Activated CD8-positive, alpha-beta T cell treated with anti-CD3 and anti-CD28 coated beads for 36 hours (primary cell): ENCODE data around the gene CEP164. TPM values are rescaled to one million over a fixed set of nuclear protein-coding genes. Genes with fewer than 3 reads are reported as not detected.
"Not testable (repeated sequence)": the region's sequence is repeated elsewhere in the genome, so short reads cannot be mapped to it uniquely, and the experiment has no call there.

Source experiments
- ATAC-seq: fragments of 200-7000 bp; cut with Tn5 transposase; one replicate; pipeline ENCODE4 v1.10.0; 2021; ENCODE audit warnings: mild to moderate bottlenecking, moderate library complexity
- CTCF ChIA-PET: fragments of 350-600 bp; sonication (Branson Sonifier 250); formaldehyde crosslinking; loops from one replicate; lab custom pipeline; 2021; ENCODE audit warnings: antibody characterized with exemption; lab: Charles Lee
- POLR2A ChIA-PET: fragments of 350-600 bp; sonication (Branson Sonifier 250); formaldehyde crosslinking; loops from one replicate; lab custom pipeline; 2021; ENCODE audit warnings: antibody characterized with exemption; lab: Charles Lee
- DNase-seq: peaks from one replicate; pipeline ENCODE4 v3.0.0-alpha.2; 2020
- H3K27ac Mint-ChIP-seq: one replicate; pipeline ENCODE4 v1.8.0; 2021; ENCODE audit warnings: mild to moderate bottlenecking, mixed read lengths
- H3K27me3 Mint-ChIP-seq: one replicate; pipeline ENCODE4 v1.8.0; 2021; ENCODE audit warnings: mixed read lengths
- H3K36me3 Mint-ChIP-seq: one replicate; pipeline ENCODE4 v1.8.0; 2021; ENCODE audit warnings: low read depth, mixed read lengths
- H3K4me1 Mint-ChIP-seq: one replicate; pipeline ENCODE4 v1.8.0; 2021; ENCODE audit warnings: low read depth, mixed read lengths
- H3K4me3 Mint-ChIP-seq: one replicate; pipeline ENCODE4 v1.8.0; 2021; ENCODE audit warnings: mild to moderate bottlenecking, moderate library complexity, mixed read lengths
- H3K9me3 Mint-ChIP-seq: one replicate; pipeline ENCODE4 v1.8.0; 2021; ENCODE audit warnings: mixed read lengths
- intact Hi-C: fragments of 100-400 bp; cut with micrococcal nuclease; formaldehyde crosslinking; loops from one replicate; pipeline ENCODE4 v1.10.0; 2022
- total RNA-seq, 2 experiments: library from RNA; stranded (reverse); gene quantifications; one replicate each; pipeline ENCODE4 v1.2.3, GENCODE V29; 2021
- TF ChIP-seq, protein P1 (sequence below): fragments of 200-600 bp; IDR thresholded peaks from one replicate; pipeline ENCODE4 v1.8.0; 2022; ENCODE audit warnings: antibody characterized with exemption, mild to moderate bottlenecking

Gene CEP164
- total RNA-seq, 2 experiments from 2014 or later = 24.0 to 25.5 TPM

DNA sequence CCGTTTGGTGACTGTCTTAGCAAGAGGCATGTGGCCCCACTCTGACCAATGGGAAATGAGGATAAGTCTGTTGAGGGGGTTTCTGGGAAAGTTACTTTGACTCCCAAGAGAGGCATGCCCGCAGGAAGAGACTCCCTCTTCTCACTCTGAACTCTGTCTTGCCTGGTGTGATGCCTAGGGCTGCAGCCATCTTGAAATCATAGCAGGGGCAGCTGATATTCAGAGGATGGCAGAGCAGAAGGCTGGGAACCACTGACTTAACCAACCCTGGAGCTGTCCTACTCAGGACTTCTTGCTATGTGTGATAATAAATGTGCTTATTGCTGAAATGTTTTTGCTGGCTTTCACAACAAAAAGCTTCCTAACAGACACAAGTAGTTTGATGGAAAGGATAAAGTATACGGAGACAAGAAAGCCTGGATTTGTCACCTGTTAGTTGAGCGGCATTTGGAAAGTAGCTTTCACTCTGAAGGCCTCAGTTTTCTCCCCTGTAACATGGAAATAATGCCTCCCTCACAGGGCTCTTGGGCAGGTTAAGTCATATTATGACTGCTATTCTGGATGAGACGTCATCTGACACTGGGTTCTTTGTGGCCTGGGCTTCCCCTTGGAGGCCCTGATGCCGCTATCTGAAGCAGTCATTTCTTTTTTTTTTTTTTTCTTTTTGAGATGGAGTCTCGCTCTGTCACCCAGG lies 128.5 kb downstream of the CEP164 start:
- ChIA-PET POLR2A (no interaction called here), CTCF (interaction anchor here (2.5 kb wide), 1 partner anchor 30 kb away, joined by 15 read pairs; no protein-coding TSS in a partner anchor)
- H3K27ac Mint-ChIP-seq = peak overlapping the region; percentile 26
- DNase-seq (peak; percentile 64), ATAC-seq (peak; percentile 88)
- no peak overlapping the region for H3K4me3 Mint-ChIP-seq
- intact Hi-C loops = no loop called here
- peaks cover 11% of the 10 kb centered on the region for H3K9me3 Mint-ChIP-seq
- TF ChIP-seq, protein P1, sequence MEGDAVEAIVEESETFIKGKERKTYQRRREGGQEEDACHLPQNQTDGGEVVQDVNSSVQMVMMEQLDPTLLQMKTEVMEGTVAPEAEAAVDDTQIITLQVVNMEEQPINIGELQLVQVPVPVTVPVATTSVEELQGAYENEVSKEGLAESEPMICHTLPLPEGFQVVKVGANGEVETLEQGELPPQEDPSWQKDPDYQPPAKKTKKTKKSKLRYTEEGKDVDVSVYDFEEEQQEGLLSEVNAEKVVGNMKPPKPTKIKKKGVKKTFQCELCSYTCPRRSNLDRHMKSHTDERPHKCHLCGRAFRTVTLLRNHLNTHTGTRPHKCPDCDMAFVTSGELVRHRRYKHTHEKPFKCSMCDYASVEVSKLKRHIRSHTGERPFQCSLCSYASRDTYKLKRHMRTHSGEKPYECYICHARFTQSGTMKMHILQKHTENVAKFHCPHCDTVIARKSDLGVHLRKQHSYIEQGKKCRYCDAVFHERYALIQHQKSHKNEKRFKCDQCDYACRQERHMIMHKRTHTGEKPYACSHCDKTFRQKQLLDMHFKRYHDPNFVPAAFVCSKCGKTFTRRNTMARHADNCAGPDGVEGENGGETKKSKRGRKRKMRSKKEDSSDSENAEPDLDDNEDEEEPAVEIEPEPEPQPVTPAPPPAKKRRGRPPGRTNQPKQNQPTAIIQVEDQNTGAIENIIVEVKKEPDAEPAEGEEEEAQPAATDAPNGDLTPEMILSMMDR = no peak
- peaks cover 10% of the 10 kb centered on the region for H3K4me1 Mint-ChIP-seq
- no peaks in the 10 kb centered on the region for H3K36me3 Mint-ChIP-seq
- H3K27me3 Mint-ChIP-seq = peaks cover 2% of the 10 kb centered on the region

DNA sequence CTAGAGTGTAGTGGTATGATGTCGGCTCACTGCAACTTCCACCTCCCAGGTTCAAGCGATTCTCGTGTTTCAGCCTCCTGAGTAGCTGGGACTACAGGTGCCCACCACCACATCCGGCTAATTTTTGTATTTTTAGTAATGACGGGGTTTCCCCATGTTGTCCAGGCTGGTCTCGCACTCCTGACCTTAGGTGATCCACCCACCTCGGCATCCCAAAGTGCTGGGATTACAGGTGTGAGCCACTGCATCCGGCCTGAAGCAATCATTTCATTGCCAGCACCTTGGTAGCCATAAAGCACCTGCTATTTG lies 129.0 kb downstream of the CEP164 start:
- H3K27me3 Mint-ChIP-seq, ATAC-seq, intact Hi-C loops, POLR2A ChIA-PET, H3K27ac Mint-ChIP-seq, H3K4me3 Mint-ChIP-seq, H3K36me3 Mint-ChIP-seq, DNase-seq: not testable (repeated sequence)
- Mint-ChIP-seq H3K4me1 (peaks cover 10% of the 10 kb centered on the region), H3K9me3 (peaks cover 11% of the 10 kb centered on the region)
- CTCF ChIA-PET = interaction anchor here (2.5 kb wide), 1 partner anchor 31 kb away, joined by 15 read pairs; no protein-coding TSS in a partner anchor

DNA sequence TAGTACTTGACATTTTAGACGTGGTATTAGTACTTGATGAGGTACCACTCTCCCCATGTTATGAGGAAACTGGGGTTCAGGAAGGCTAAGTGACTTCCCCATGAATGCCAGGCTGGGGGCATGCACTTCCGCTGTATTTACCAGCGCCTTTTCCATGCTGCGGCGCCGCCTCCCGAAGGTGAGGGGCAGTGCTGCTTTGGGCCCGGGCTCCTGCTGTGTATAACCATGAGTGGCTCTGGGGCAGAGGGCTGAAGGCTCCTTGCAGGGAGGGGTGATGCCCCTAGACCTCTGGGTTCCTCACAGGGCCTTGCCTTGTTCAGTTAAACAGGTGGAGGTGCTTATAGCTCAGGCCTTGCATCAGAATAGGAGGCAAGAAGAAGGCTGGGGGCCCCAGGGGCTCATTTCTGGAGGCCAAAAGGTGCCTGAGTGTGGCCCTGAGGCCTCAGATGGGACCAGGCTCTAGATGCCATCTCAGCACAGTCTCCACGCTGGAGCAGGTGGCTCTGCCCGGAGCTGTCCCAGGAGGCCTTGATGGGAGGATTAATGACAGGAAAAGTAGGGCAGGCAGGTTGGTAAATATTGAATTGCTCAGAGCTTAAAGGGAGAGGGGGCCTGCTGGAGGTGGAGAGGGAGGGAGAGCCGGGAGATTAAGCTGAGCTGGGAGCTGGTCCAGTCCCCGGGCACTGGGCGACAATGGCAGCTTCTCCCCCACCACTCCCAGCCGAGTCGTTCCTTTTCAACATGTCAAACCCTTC lies 129.6 kb downstream of the CEP164 start:
- H3K9me3 Mint-ChIP-seq = peaks cover 11% of the 10 kb centered on the region
- no peak overlapping the region for H3K4me3 Mint-ChIP-seq
- no peak overlapping the region for H3K27ac Mint-ChIP-seq
- CTCF ChIA-PET = no interaction called here
- intact Hi-C loops = no loop called here
- TF ChIP-seq, protein P1 = no peak
- peaks cover 2% of the 10 kb centered on the region for H3K27me3 Mint-ChIP-seq
- H3K4me1 Mint-ChIP-seq = peaks cover 10% of the 10 kb centered on the region
- DNase-seq (no peak), ATAC-seq (no peak)
- POLR2A ChIA-PET = no interaction called here
- H3K36me3 Mint-ChIP-seq = no peaks in the 10 kb centered on the region

DNA sequence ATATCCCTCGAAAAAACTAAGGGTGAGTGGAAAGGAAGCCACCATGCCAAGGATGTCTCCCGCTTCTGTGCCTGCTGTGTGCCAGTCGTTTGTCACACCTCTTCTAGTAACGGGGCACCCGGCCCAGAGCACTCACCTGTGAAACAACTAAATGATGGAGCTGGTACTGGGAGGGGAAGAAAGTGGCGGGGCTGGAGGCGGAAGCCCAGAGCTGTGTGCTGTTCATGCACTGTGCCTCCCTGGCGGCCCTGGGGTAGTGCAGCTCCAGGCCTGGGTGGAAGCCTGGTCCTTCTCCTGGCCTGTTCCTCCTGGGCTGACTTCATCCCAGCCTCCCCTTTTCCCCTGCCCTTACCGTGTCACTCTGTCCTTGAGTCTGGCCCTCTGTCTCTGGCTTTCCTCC lies 130.2 kb downstream of the CEP164 start:
- POLR2A ChIA-PET = no interaction called here
- TF ChIP-seq, protein P1 = no peak
- DNase-seq = no peak
- H3K27ac Mint-ChIP-seq = peak overlapping the region; percentile 40
- ATAC-seq = no peak
- peaks cover 2% of the 10 kb centered on the region for H3K27me3 Mint-ChIP-seq
- H3K36me3 Mint-ChIP-seq = no peaks in the 10 kb centered on the region
- CTCF ChIA-PET = no interaction called here
- H3K9me3 Mint-ChIP-seq = peaks cover 11% of the 10 kb centered on the region
- peaks cover 10% of the 10 kb centered on the region for H3K4me1 Mint-ChIP-seq
- no peak overlapping the region for H3K4me3 Mint-ChIP-seq
- intact Hi-C loops = no loop called here

DNA sequence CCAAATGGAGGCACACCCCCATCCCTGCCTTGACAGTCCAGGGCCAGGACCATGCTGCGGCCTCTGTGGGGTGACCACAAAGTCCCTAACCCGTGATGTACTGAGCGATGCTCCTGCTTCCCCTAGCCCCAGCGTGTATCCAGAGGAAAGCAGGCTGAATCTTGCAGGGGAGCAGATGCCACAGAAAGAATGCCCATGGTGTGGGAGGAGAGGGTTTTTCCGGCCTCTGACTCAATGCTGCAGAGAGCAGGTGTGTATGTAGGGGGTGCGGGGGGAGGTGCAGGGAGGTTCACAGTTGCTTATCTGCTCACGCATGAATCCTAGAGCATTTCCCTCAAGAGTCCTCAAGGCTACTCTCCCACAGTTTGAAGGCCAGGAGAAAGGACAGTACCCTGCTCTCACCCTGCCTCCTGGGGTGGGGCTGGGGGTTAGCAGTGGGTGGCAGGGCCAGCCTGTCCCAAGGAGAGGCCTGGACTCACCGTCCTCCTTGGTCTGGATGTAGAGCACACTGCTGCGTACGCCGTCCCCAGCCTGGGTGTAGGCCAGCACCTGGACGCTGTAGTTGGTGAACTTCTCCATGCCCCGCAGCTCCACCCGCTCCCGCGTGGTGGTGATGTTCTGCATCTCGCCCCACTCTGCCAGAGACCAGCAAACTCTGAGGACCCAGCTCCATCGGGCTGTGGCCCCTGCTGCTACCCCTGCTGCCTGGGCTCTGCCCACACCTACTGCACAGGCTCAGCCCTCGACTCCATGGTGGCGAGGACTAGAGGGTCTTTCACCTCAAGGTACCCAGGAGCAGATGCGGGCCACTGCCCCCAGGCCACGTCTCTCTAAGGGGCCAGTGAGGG lies 130.8 kb downstream of the CEP164 start:
- POLR2A ChIA-PET = no interaction called here
- CTCF ChIA-PET = no interaction called here
- Mint-ChIP-seq H3K9me3 (peaks cover 10% of the 10 kb centered on the region), H3K27ac (peak overlapping the region; percentile 40), H3K27me3 (peaks cover 2% of the 10 kb centered on the region), H3K4me1 (peaks cover 10% of the 10 kb centered on the region), H3K4me3 (no peak overlapping the region), H3K36me3 (no peaks in the 10 kb centered on the region)
- ATAC-seq (peak; percentile 55), DNase-seq (peak; percentile 67)
- TF ChIP-seq, protein P1 = no peak
- intact Hi-C loops = no loop called here
